ENCODE data around the gene GRIN3B. TPM values are rescaled to one million over a fixed set of nuclear protein-coding genes. Genes with fewer than 3 reads are reported as not detected.

GRIN3B gene
- polyA plus RNA-seq, 1 of the 3 experiments (the other 2 are of a cell fraction) = 1.5 TPM

- Histone ChIP-seq H4K20me1 (ENCODE audit: insufficient read depth) (peaks cover 67% of the 10 kb centered on the region), H3K27me3 (ENCODE audit: insufficient read depth) (no peaks in the 10 kb centered on the region)
- POLR2A ChIA-PET = no interaction called here
Measured at GRCh38 chr19:1015061-1015781, 15.0 kb downstream of the GRIN3B start.

More at GRCh38 chr19:1015061-1015781, 15.0 kb downstream of the GRIN3B start:
- Histone ChIP-seq H3F3A (replicated peaks; ENCODE audit: insufficient read depth) (no peaks in the 10 kb centered on the region), H3K9me2 (no peaks in the 10 kb centered on the region), H3K4me3 (ENCODE audit: low read depth in 2 of 2, low read length in 1 of 2) (no peak overlapping the region), H3K27ac (ENCODE audit: low read depth in 2 of 2, low read length in 1 of 2) (no peak overlapping the region), H3K9me3 (no peaks in the 10 kb centered on the region), H3K79me2 (ENCODE audit: insufficient read depth) (peaks cover 67% of the 10 kb centered on the region), H3K4me2 (no peak overlapping the region), H3K9ac (no peak overlapping the region), H3K36me3 (replicated peaks in 1 of 2; ENCODE audit: control insufficient read depth in 1 of 2, insufficient read depth in 2 of 2, low read length in 1 of 2) (peaks cover 0 to 36% of the 10 kb centered on the region in 2 experiments), H2AFZ (ENCODE audit: low read depth) (no peak overlapping the region), H3K4me1 (ENCODE audit: control insufficient read depth in 1 of 2, insufficient read depth in 2 of 2, low read depth in 1 of 2, low read length in 1 of 2) (peaks cover 13 to 26% of the 10 kb centered on the region in 2 experiments; a peak in 1 of 4 replicates)
- WGBS (ENCODE audit: low lambda C conversion rate) = no CpG with 5 or more reads among the region's 29 CpGs
- TF ChIP-seq SIN3A (IDR thresholded peaks at IDR 0.05; ENCODE audit: borderline replicate concordance, low read depth, low read length) = no peak
- TF ChIP-seq JUND (IDR thresholded peaks at IDR 0.05) = no peak
- no peak for TF ChIP-seq EP300 (IDR thresholded peaks at IDR 0.05; ENCODE audit: borderline replicate concordance in 1 of 2, low read depth in 1 of 2, low read length in 1 of 2)
- TF ChIP-seq ZBTB33 (IDR thresholded peaks at IDR 0.05; ENCODE audit: borderline replicate concordance, low read depth) = no peak
- TF ChIP-seq, protein P1, sequence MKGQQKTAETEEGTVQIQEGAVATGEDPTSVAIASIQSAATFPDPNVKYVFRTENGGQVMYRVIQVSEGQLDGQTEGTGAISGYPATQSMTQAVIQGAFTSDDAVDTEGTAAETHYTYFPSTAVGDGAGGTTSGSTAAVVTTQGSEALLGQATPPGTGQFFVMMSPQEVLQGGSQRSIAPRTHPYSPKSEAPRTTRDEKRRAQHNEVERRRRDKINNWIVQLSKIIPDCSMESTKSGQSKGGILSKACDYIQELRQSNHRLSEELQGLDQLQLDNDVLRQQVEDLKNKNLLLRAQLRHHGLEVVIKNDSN (IDR thresholded peaks at IDR 0.05; ENCODE audit: borderline replicate concordance, low read depth) = no peak
- TF ChIP-seq, protein P2, sequence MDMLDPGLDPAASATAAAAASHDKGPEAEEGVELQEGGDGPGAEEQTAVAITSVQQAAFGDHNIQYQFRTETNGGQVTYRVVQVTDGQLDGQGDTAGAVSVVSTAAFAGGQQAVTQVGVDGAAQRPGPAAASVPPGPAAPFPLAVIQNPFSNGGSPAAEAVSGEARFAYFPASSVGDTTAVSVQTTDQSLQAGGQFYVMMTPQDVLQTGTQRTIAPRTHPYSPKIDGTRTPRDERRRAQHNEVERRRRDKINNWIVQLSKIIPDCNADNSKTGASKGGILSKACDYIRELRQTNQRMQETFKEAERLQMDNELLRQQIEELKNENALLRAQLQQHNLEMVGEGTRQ (IDR thresholded peaks at IDR 0.05; ENCODE audit: borderline replicate concordance, low read depth, low read length) = no peak
- TF ChIP-seq MEF2A (IDR thresholded peaks at IDR 0.05; ENCODE audit: borderline replicate concordance, low read depth) = no peak
- TF ChIP-seq TEAD4 (IDR thresholded peaks at IDR 0.05; ENCODE audit: borderline replicate concordance, insufficient read depth) = no peak
- TF ChIP-seq FOXJ3 (CRISPR knock-in tag; IDR thresholded peaks at IDR 0.05) = no peak
- TF ChIP-seq, protein P3, sequence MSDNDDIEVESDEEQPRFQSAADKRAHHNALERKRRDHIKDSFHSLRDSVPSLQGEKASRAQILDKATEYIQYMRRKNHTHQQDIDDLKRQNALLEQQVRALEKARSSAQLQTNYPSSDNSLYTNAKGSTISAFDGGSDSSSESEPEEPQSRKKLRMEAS (IDR thresholded peaks at IDR 0.05; ENCODE audit: low read depth) = no peak
- no peak for TF ChIP-seq NRF1 (IDR thresholded peaks at IDR 0.05; ENCODE audit: low read depth, low read length)
- TF ChIP-seq SMC3 (IDR thresholded peaks at IDR 0.05; ENCODE audit: low read depth, low read length) = no peak
- TF ChIP-seq CHD2 (IDR thresholded peaks at IDR 0.05; ENCODE audit: low read length, partially characterized antibody) = no peak
- TF ChIP-seq, protein P4, sequence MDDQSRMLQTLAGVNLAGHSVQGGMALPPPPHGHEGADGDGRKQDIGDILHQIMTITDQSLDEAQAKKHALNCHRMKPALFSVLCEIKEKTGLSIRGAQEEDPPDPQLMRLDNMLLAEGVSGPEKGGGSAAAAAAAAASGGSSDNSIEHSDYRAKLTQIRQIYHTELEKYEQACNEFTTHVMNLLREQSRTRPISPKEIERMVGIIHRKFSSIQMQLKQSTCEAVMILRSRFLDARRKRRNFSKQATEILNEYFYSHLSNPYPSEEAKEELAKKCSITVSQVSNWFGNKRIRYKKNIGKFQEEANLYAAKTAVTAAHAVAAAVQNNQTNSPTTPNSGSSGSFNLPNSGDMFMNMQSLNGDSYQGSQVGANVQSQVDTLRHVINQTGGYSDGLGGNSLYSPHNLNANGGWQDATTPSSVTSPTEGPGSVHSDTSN (IDR thresholded peaks at IDR 0.05) = no peak
- TF ChIP-seq ELF1 (IDR thresholded peaks at IDR 0.05) = no peak
- TF ChIP-seq RAD21 (IDR thresholded peaks at IDR 0.05; ENCODE audit: low read length) = no peak
- TF ChIP-seq MXI1 (IDR thresholded peaks at IDR 0.05; ENCODE audit: low read depth, low read length) = no peak
- TF ChIP-seq, protein P5, sequence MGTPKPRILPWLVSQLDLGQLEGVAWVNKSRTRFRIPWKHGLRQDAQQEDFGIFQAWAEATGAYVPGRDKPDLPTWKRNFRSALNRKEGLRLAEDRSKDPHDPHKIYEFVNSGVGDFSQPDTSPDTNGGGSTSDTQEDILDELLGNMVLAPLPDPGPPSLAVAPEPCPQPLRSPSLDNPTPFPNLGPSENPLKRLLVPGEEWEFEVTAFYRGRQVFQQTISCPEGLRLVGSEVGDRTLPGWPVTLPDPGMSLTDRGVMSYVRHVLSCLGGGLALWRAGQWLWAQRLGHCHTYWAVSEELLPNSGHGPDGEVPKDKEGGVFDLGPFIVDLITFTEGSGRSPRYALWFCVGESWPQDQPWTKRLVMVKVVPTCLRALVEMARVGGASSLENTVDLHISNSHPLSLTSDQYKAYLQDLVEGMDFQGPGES (IDR thresholded peaks at IDR 0.05; ENCODE audit: low read depth, low read length) = no peak
- CTCF ChIA-PET = interaction anchor here (1.6 kb wide), 1 partner anchor 152 kb away, joined by 5 read pairs; no protein-coding TSS in a partner anchor
- no peak for DNase-seq
